GM18526 (cell line): Measurements from ENCODE around the gene PPBP.

Experiments used
- POLR2A ChIP-seq: IDR thresholded peaks from 3 replicates; pipeline ENCODE4 v1.6.1; 2011; ENCODE audit not compliant: insufficient read length; ENCODE audit errors: extremely low read depth

Gene PPBP, protein sequence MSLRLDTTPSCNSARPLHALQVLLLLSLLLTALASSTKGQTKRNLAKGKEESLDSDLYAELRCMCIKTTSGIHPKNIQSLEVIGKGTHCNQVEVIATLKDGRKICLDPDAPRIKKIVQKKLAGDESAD

DNA sequence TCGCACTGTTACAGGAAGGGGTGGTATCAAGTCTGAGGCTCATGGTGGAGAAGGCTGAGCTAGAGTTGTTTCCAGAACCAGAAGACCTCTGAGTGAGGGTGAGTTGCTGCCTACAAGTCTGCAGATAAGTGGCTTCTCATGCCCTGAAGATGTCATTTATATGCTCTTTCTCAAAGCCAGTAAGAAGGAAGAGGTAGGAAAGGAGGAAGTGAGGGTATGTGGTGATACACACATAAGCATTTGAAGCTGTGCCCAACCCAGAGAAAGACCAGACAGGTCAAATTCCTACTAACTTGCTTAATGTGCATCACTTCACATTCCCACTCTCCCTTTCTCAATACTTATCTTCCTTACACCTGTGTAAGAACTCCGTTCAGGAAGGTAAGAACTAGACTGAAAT lies at the start of gene PPBP:
PPBP (minus strand) TSS at position 130 of the 400 bp plus-strand sequence; CDS start at position 43, 87 bp downstream.
- no peak for TF ChIP-seq POLR2A

- TF ChIP-seq POLR2A, result no peak
These were observed 49.3 kb upstream of the PPBP start for GRCh38 chr4:74037076-74037955.

DNA sequence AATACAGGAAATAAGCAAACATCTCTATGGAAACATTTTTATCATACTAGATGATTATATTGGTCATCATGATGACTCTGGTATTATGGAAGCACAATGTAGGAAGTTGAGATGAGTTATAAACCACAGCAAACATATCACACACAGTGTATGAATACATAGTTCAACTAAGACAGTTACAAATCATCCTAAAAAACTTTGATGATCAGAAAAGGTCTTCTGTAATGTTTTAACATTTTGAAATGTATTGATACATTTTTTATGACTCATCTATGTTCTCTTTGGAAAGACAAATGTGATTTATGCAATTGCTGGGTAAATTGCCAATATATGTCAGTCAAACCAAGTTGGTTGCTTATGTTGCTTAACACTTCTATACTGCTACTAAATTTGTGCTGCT lies 45.7 kb upstream of the PPBP start:
- no peak for TF ChIP-seq POLR2A

- no peak for TF ChIP-seq POLR2A
These were observed 44.1 kb upstream of the PPBP start for GRCh38 chr4:74032064-74032463.

DNA sequence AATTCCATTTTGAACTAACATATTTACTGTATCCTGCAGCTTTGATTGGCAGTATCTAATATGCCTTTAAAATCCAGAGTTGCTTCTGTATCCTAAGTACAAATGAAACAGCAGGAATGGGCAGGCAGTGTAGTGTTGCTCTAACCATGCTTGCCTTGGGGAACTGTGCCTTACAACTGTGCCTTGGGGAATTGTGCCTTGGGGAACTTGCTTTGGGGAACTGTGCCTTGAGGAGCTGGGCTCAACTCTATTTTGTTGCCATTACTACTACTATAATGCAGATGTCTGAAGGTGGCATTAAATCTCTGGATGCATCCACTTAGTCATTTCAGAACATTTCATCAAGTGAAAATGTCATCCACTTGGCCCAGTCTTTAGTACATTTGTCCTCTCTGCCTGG lies 43.6 kb upstream of the PPBP start:
- no peak for TF ChIP-seq POLR2A

GRCh38 chr4:74030285-74030684 lies 42.3 kb upstream of the PPBP start:
- no peak for TF ChIP-seq POLR2A

GRCh38 chr4:74028504-74028903 lies 40.5 kb upstream of the PPBP start:
- no peak for TF ChIP-seq POLR2A

DNA sequence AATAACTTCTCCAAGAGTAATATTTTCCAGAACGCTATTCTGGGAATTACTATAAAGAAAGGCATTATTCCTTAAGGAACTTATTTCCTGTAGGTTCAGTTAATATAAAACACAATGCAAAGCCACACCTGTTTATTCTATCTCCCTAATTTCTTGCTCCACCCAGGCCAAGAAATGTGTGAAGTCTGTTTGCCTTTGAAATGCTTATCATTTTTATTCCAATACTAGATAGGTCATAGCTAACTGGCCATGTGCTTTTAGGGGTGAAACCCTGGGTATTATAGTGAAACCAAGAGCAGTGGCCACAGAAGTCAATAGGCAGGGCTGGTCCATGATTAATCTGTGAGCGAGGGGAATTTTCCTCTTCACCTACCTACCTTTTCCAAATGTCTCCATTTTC lies 35.7 kb upstream of the PPBP start:
- no peak for TF ChIP-seq POLR2A

GRCh38 chr4:74021601-74022000 lies 33.6 kb upstream of the PPBP start:
- TF ChIP-seq POLR2A, result no peak

- TF ChIP-seq POLR2A, result no peak
These were observed 30.8 kb upstream of the PPBP start for GRCh38 chr4:74018771-74019170.

- TF ChIP-seq POLR2A, result no peak
These were observed 30.1 kb upstream of the PPBP start for GRCh38 chr4:74018116-74018515.

- no peak for TF ChIP-seq POLR2A
These were observed 28.1 kb upstream of the PPBP start for GRCh38 chr4:74016068-74016467.

GRCh38 chr4:74015126-74015780 lies 27.3 kb upstream of the PPBP start:
- TF ChIP-seq POLR2A, result no peak

DNA sequence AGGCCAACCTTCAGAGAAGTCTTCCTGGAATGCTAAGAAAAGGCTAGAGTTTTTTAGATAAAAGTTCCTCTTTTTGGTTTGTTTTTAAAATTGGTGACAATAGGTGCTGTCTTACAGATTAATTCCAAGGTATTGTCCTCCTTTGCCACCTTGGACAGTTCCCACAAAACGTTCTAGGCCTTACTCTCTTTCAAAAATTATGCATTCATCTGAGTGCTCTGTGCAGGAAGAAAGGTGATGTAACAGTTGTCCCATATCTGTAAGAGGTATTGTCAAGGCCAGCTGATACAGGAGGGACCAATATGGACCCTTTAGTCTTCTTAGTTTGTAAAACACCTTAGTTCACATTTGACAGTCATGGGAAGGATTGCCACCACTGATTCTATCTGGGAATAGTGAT lies 26.3 kb upstream of the PPBP start:
- no peak for TF ChIP-seq POLR2A

GRCh38 chr4:74013264-74013663 lies 25.3 kb upstream of the PPBP start:
- TF ChIP-seq POLR2A, result no peak

GRCh38 chr4:74012130-74012529 lies 24.1 kb upstream of the PPBP start:
- no peak for TF ChIP-seq POLR2A
